SK-N-SH treated with all-trans-retinoic acid at 6 μM for 48 hours (cell line): Measurements from ENCODE around the gene KNSTRN.

Source experiments
- ATAC-seq: fragments of 200-7000 bp; cut with Tn5 transposase; 3 replicates; pipeline ENCODE4 v1.9.1; 2020; ENCODE audit warnings: mild to moderate bottlenecking, moderate library complexity
- ARNTL ChIP-seq: fragments of 450-650 bp; formaldehyde crosslinking; IDR thresholded peaks from 2 replicates; pipeline ENCODE4 v1.5.0; 2020; ENCODE audit warnings: low read depth, mild to moderate bottlenecking, moderate library complexity, borderline replicate concordance
- BACH2 ChIP-seq: fragments of 250-450 bp; sonication (Bioruptor Pico); IDR thresholded peaks from 2 replicates; pipeline ENCODE4 v1.9.0; 2021; ENCODE audit warnings: mild to moderate bottlenecking, borderline replicate concordance
- CSDC2 ChIP-seq: fragments of 250-450 bp; sonication (Bioruptor Pico); IDR thresholded peaks from 2 replicates; pipeline ENCODE4 v1.5.0; 2020; ENCODE audit warnings: mild to moderate bottlenecking, moderate library complexity
- ESRRG ChIP-seq: fragments of 250-450 bp; sonication (Bioruptor Pico); IDR thresholded peaks from 2 replicates; pipeline ENCODE4 v1.6.1; 2021; ENCODE audit warnings: mild to moderate bottlenecking
- ISL1 ChIP-seq: fragments of 250-450 bp; sonication (Bioruptor Pico); IDR thresholded peaks from 2 replicates; pipeline ENCODE4 v2.1.2; 2022; ENCODE audit warnings: mild to moderate bottlenecking, moderate library complexity
- OSR1 ChIP-seq: fragments of 250-450 bp; sonication (Bioruptor Pico); IDR thresholded peaks from 2 replicates; pipeline ENCODE4 v1.8.0; 2022; ENCODE audit warnings: moderate library complexity, mild to moderate bottlenecking, inconsistent platforms
- PPARA ChIP-seq: fragments of 250-450 bp; sonication (Bioruptor Pico); IDR thresholded peaks from 2 replicates; pipeline ENCODE4 v1.5.0; 2020; ENCODE audit warnings: mild to moderate bottlenecking, borderline replicate concordance
- RARB ChIP-seq: fragments of 250-450 bp; sonication (Bioruptor Pico); IDR thresholded peaks from 2 replicates; pipeline ENCODE4 v1.8.0; 2021; ENCODE audit warnings: mild to moderate bottlenecking, moderate library complexity
- SNAI2 ChIP-seq: fragments of 250-450 bp; sonication (Bioruptor Pico); IDR thresholded peaks from 2 replicates; pipeline ENCODE4 v1.5.0; 2020; ENCODE audit warnings: mild to moderate bottlenecking, moderate library complexity
- TCF4 ChIP-seq: fragments of 250-450 bp; sonication (Bioruptor Pico); IDR thresholded peaks from 2 replicates; pipeline ENCODE4 v1.8.0; 2021; ENCODE audit warnings: mild to moderate bottlenecking, moderate library complexity, borderline replicate concordance
- TOX ChIP-seq: fragments of 250-450 bp; sonication (Bioruptor Pico); IDR thresholded peaks from 2 replicates; pipeline ENCODE4 v1.8.0; 2021; ENCODE audit warnings: mild to moderate bottlenecking, moderate library complexity, borderline replicate concordance
- ZC3H10 ChIP-seq: fragments of 250-450 bp; sonication (Bioruptor Pico); IDR thresholded peaks from 2 replicates; pipeline ENCODE4 v1.5.1; 2021; ENCODE audit warnings: mild to moderate bottlenecking, moderate library complexity
- ZFP30 ChIP-seq: fragments of 450-650 bp; formaldehyde crosslinking; IDR thresholded peaks from 2 replicates; pipeline ENCODE4 v1.5.0; 2022; ENCODE audit warnings: mild to moderate bottlenecking, moderate library complexity
- ZNF565 ChIP-seq: fragments of 450-650 bp; formaldehyde crosslinking; conservative IDR thresholded peaks from 2 replicates; pipeline ENCODE4 v1.5.0; 2020; ENCODE audit warnings: low read depth, mild to moderate bottlenecking, moderate library complexity
- ZNF70 ChIP-seq: fragments of 450-650 bp; formaldehyde crosslinking; IDR thresholded peaks from 2 replicates; pipeline ENCODE4 v1.5.0; 2020; ENCODE audit warnings: mild to moderate bottlenecking, moderate library complexity
- ZNF8 ChIP-seq: fragments of 450-650 bp; formaldehyde crosslinking; IDR thresholded peaks from 2 replicates; pipeline ENCODE4 v1.5.0; 2020; ENCODE audit warnings: mild to moderate bottlenecking, moderate library complexity
- TF ChIP-seq, protein P1 (sequence below): fragments of 250-450 bp; sonication (Bioruptor Pico); IDR thresholded peaks from 2 replicates; pipeline ENCODE4 v1.5.1; 2021; ENCODE audit warnings: mild to moderate bottlenecking, moderate library complexity
- TF ChIP-seq, protein P2 (sequence below): fragments of 250-450 bp; sonication (Bioruptor Pico); IDR thresholded peaks from 2 replicates; pipeline ENCODE4 v1.5.1; 2020; ENCODE audit warnings: low read depth, mild to moderate bottlenecking, moderate library complexity
- TF ChIP-seq, protein P3 (sequence below): fragments of 250-450 bp; sonication (Bioruptor Pico); IDR thresholded peaks from 2 replicates; pipeline ENCODE4 v1.8.0; 2020; ENCODE audit warnings: mild to moderate bottlenecking, moderate library complexity, borderline replicate concordance

The KNSTRN gene

DNA sequence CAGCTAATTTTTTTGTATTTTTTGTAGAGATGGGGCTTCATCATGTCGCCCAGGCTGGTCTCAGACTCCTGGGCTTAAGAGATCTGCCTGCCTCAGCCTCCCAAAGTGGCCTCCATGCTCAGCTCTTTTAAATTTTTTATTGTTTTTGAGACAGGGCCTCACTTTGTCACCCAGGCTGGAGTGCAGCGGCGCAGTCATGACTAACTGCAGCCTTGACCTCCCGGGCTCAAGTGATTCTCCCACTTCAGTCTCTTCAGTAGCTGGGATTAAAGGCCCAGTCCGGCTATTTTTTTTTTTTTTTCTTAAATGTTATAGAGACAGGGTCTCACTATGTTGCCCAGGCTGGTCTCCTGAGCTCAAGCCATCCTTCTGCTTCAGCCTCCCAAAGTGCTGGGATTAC, 43.2 kb downstream of the KNSTRN start:
- ATAC-seq = no peak

DNA sequence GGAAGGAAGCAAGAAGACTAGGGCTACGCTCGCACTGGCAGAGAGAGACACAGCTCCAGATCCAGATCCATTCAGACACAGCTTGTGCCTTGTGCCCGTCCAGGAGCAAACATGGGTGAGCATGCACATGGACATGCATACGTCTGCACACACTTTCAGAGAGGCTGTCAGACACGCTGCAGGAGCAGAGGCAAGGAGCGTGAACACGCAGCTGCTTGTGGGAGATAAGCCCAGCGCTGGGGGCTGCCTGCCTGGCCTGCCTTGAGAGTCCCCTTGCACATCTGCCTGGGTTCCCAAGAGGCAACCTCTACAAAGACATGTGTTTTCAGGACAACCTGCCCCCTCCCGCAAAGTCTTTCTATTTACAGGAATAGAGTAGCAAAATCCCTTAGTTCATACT, 44.7 kb downstream of the KNSTRN start:
- TF ChIP-seq PPARA (CRISPR knock-in tag) (no peak), ZFP30 (no peak), ARNTL (CRISPR knock-in tag) (no peak), ESRRG (CRISPR knock-in tag) (no peak), ISL1 (CRISPR knock-in tag) (no peak), ZNF565 (CRISPR knock-in tag) (no peak), RARB (CRISPR knock-in tag) (no peak), ZC3H10 (CRISPR knock-in tag) (no peak), OSR1 (no peak), CSDC2 (no peak), TCF4 (no peak), ZNF8 (CRISPR knock-in tag) (no peak), ZNF70 (CRISPR knock-in tag) (no peak), SNAI2 (CRISPR knock-in tag) (no peak), TOX (CRISPR knock-in tag) (no peak), BACH2 (CRISPR knock-in tag) (no peak)
- TF ChIP-seq, protein P1, sequence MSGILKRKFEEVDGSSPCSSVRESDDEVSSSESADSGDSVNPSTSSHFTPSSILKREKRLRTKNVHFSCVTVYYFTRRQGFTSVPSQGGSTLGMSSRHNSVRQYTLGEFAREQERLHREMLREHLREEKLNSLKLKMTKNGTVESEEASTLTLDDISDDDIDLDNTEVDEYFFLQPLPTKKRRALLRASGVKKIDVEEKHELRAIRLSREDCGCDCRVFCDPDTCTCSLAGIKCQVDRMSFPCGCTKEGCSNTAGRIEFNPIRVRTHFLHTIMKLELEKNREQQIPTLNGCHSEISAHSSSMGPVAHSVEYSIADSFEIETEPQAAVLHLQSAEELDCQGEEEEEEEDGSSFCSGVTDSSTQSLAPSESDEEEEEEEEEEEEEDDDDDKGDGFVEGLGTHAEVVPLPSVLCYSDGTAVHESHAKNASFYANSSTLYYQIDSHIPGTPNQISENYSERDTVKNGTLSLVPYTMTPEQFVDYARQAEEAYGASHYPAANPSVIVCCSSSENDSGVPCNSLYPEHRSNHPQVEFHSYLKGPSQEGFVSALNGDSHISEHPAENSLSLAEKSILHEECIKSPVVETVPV (CRISPR knock-in tag) = no peak
- TF ChIP-seq, protein P2, sequence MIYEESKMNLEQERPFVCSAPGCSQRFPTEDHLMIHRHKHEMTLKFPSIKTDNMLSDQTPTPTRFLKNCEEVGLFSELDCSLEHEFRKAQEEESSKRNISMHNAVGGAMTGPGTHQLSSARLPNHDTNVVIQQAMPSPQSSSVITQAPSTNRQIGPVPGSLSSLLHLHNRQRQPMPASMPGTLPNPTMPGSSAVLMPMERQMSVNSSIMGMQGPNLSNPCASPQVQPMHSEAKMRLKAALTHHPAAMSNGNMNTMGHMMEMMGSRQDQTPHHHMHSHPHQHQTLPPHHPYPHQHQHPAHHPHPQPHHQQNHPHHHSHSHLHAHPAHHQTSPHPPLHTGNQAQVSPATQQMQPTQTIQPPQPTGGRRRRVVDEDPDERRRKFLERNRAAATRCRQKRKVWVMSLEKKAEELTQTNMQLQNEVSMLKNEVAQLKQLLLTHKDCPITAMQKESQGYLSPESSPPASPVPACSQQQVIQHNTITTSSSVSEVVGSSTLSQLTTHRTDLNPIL (CRISPR knock-in tag) = no peak
- TF ChIP-seq, protein P3, sequence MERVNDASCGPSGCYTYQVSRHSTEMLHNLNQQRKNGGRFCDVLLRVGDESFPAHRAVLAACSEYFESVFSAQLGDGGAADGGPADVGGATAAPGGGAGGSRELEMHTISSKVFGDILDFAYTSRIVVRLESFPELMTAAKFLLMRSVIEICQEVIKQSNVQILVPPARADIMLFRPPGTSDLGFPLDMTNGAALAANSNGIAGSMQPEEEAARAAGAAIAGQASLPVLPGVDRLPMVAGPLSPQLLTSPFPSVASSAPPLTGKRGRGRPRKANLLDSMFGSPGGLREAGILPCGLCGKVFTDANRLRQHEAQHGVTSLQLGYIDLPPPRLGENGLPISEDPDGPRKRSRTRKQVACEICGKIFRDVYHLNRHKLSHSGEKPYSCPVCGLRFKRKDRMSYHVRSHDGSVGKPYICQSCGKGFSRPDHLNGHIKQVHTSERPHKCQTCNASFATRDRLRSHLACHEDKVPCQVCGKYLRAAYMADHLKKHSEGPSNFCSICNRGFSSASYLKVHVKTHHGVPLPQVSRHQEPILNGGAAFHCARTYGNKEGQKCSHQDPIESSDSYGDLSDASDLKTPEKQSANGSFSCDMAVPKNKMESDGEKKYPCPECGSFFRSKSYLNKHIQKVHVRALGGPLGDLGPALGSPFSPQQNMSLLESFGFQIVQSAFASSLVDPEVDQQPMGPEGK = no peak
- ATAC-seq = no peak

More for the DNA sequence above, 43.2 kb downstream of the KNSTRN start:
- TF ChIP-seq, protein P1 (CRISPR knock-in tag) = no peak
- no peak for TF ChIP-seq ZC3H10 (CRISPR knock-in tag)

DNA sequence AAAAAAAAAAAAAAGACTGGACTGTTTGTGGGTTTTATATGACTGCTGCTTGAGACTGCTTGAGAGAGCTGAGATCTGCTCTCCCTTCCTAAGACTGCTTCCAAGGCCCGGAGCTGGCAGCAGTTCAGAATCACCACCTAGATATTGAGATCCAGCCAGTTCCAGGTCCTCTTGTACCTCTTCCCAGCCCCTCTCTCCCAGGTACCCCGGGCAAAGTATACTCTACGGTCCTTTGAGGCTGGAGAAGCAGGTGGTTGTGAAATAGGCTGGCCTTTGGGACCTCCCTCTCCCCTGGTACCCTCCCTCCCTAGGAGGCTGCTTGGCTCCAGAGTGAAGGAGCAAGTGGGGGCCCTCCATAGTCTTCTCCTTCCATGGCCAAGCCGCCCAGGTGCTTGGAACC, 45.7 kb downstream of the KNSTRN start:
- no peak for TF ChIP-seq ZNF565 (CRISPR knock-in tag)
- TF ChIP-seq TCF4 = no peak
- TF ChIP-seq, all 23 proteins: peak for 0
- no peak for ATAC-seq

DNA sequence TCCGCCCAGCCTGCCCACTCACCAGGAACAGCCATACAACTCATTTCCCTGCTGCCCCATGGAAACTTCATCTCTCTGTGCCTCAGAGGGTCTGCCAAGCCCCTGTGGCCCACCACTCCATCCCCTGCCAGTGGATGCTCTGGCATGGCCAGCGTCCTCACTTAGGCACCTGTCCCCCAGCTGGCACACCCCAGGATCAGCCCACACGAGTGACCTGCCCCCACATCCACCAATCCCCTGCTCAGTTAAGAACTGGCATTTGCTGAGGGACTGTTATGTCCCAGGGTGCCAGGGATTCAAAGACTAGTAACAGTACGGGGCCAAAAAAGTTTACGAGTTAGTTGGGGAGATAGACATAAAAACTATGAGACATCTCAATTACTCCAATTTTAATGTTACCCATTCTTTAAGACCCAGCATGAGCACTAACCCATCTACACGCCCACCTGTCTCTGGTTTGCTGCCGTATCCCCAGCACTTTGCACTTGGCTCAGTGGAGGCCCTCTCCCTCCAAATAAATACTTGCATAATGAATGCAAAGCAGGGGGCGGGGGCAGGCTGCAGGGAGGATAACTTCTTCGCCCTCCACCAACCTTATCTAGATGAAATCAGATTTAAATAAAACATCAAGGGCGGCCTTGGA, 46.7 kb downstream of the KNSTRN start:
- no peak for ATAC-seq
- TF ChIP-seq ZNF70 (CRISPR knock-in tag) (no peak), ESRRG (CRISPR knock-in tag) (no peak), BACH2 (CRISPR knock-in tag) (no peak), CSDC2 (no peak), ZFP30 (no peak), PPARA (CRISPR knock-in tag) (no peak), RARB (CRISPR knock-in tag) (no peak), ZC3H10 (CRISPR knock-in tag) (no peak), ISL1 (CRISPR knock-in tag) (no peak), TCF4 (no peak)
- TF ChIP-seq, protein P1 (CRISPR knock-in tag) = no peak
- TF ChIP-seq, all 23 proteins: peak for 0
